Subcutaneous adipose tissue (tissue), 4 donors: ENCODE measurements around the gene NFATC1. TPM values are rescaled to one million over a fixed set of nuclear protein-coding genes. Genes with fewer than 3 reads are reported as not detected.

Experiments used
- CTCF ChIP-seq: fragments of 450-650 bp; IDR thresholded peaks from one replicate; pipeline ENCODE4 v1.5.1; 2016; ENCODE audit warnings: low read depth, mild to moderate bottlenecking, control low read depth, antibody characterized with exemption, moderate library complexity
- total RNA-seq, 4 donors: library from RNA; depleted of rRNA; stranded (reverse); fragments of >200 nt; gene quantifications; one replicate each; pipeline ENCODE4 v1.1.0, GENCODE V29; 2016

Gene NFATC1
- total RNA-seq, 4 donors from 2014 or later: 9.8 to 17.2 (median 11.5) TPM

- TF ChIP-seq CTCF: no peak
These were observed 115.1 kb downstream of the NFATC1 start for GRCh38 chr18:79510731-79511241.

- no peak for TF ChIP-seq CTCF
These were observed 115.5 kb downstream of the NFATC1 start for GRCh38 chr18:79511271-79511670.

DNA sequence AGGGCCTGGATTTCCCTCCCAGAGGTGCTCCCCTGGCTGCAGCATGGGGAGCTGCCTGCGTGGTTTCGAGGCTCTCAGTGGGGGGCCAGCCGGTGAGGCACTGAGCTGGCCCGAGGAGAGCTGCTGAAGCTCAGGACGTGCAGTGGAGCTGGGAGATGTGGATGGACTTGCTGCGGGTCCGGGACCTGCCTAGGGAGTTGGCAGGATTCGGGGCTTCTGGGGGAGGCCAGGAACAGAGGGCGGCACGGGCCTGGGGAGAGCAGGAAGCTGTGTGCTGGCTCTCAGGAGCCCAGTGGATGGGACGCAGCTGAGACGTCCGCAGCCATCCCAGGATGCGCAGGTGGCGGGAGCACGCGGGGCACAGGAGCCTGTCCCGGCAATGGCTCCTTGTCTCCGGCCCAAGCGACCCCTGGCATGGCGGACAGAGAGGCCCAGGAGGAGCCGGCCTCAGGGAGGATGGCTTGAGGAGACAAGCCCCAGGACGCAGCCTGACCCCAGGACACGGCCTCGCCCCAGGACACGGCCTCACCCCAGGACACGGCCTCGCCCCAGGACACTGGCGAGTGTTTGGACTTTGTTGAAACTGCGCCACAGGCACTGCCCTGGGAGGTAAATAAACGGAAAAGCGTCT, 116.1 kb downstream of the NFATC1 start:
- no peak for TF ChIP-seq CTCF

DNA sequence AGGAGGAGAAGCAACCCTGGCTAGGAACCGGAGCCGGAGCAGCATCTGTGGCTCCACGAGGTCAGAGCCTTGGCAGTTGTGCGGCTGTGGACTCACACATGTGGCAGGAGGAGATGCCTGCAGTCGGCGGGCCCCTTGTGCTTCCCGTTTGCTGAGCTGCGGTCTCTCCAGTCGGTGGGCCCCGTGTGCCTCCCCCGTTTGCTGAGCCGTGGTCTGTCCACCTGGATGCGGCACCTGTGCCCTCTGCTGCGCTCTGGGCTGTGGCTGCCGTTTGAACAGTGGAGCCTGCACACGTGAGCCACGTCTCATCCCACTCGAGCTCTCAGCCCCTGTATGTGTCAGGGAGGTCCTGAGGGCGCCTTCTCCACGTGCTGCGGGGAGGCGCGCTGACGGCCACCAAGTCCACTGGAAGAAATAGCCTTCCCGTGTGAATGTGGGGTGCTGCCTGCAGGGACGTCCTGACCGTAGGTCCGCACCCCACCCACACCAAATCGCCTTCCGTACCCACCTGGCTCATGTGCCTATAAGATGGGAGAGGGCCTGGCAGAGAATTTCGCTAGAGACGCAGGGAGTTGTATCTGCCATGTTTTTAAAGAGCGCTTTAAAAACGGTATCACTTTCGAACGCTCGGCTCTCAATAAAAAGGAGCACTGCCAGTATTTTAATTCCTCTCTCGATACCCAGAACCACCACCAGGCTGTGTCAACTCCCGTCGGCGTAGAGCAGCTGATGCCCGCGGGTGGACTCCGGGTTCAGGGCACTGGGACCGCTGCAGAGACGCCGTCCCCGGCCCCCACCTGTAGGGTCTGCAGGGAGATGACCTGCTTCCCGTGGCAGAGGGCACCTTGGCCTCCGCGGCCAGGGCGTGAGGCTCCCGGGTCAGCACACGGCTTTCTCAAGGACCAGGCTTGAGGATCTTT, 117.0 kb downstream of the NFATC1 start:
- TF ChIP-seq CTCF: no peak

DNA sequence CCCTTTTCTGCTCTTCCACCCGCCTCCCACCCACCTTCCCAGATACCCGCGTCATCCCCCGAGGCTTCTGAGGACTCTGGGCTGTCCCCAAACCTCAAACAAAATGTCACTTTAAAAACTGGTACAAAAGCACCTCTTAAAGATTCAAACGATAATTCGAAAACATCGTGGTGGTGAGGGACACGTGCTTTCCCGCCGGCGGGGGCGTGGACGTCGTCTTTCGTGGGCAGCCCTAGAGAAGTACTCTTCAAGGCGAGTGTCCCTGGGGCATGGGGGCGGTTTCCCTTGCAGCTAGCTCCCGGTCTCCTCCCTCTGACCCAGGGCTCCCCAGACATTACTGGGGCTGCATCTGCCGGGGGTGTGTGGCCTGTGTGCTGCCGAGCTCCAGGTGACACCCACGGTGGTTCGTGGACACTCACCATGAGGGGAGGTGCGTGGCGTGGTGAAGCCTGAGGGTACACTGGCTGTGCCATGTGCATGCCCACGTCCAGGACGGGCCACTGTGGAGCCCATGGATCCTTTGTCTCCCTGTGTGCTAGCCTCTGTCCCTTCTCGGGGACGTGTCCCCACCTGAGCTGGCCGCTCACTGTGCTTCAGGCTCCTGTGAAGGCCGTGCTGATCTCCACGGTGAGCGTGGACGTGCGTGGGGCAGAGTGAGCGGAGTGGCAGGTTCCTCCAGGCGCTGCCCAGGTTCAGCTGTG, 117.8 kb downstream of the NFATC1 start:
- TF ChIP-seq CTCF: no peak

- no peak for TF ChIP-seq CTCF
These were observed 119.6 kb downstream of the NFATC1 start for GRCh38 chr18:79515331-79515730.

DNA sequence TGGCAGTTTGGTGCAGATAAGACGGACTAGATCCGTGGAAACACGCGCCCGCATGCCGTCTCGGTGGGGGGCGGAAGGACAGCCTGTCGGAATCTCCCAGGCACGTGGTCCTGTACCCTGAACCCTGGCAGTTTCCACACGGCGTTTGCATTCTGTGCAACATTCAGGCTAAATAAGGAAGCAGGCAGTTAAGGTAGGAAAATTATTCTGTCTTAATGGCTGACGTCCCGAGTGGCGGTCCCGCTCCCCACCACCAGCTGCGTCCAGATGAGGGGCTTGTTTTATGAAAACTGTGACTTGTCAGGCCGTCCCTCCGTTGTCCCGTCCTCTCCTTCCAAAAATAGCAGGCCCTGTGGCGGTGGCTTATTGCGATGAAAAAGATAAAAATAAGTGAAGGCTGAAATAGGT, 120.2 kb downstream of the NFATC1 start:
- TF ChIP-seq CTCF: no peak
